ENCODE measurements around the gene ADCY9.
"Not testable (repeated sequence)": the region's sequence is repeated elsewhere in the genome, so short reads cannot be mapped to it uniquely, and the experiment has no call there.

The ADCY9 gene

GRCh38 chr16:3950343-3951193 is 165.7 kb downstream of the ADCY9 start:
- no peak for DNase-seq (ENCODE audit: low read depth in 2 of 2)

- DNase-seq (ENCODE audit: low read depth in 2 of 2) = no peak
Observed at GRCh38 chr16:3949946-3950342, 166.3 kb downstream of the ADCY9 start.

GRCh38 chr16:3949287-3949686 is 167.0 kb downstream of the ADCY9 start:
- no peak for DNase-seq (ENCODE audit: low read depth in 2 of 2)

- DNase-seq (ENCODE audit: low read depth in 2 of 2) = no peak
Observed at GRCh38 chr16:3948378-3948995, 167.8 kb downstream of the ADCY9 start.

DNA sequence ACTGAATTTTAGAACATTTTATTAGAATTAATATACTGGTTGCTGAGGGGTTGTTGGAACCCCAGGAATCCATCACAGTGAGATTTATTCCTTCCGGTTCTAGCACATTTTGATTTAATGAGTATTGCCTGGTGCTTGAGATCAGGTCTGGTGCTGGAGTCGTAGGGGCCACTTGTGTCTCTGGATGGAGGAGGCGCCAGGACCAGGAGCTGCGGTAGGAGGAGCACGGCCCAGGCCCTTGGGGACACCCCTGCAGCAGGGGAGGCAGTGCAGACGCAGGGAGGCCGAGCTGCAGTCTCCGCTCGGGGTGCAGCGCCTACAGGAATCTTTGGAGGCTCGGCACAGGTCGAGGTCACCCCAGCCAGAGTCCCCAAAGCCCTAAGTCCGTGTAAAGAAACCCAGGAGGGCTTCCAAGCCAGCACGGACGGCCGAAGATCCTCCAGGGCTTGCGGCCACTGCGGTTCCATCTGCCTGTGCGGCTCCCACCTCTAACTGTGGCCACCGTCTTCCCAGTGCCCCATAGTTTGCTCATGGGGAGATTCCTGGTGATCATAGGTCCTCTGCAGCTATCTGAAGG is 169.6 kb downstream of the ADCY9 start:
- no peak for DNase-seq (ENCODE audit: low read depth in 2 of 2)

- DNase-seq (ENCODE audit: low read depth in 2 of 2) = no peak
Observed at GRCh38 chr16:3945751-3946603, 170.3 kb downstream of the ADCY9 start.

DNA sequence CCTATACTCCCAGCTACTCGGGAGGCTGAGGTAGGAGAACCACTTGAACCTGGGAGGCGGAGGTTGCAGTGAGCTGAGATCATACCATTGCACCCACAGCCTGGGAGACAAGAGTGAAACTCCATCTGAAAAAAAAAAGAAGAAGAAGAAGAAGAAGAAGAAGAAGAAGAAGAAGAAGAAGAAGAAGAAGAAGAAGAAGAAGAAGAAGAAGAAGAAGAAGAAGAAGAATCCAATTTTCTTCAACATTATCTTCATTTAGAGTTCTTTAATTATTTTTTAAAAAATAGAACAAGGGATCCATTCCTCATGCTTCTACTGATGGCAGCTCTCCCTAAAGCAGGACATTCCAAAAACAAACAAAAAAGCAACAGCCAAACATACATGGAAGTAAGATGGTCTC is 171.8 kb downstream of the ADCY9 start:
- not testable (repeated sequence) for DNase-seq (ENCODE audit: low read depth in 2 of 2)

DNA sequence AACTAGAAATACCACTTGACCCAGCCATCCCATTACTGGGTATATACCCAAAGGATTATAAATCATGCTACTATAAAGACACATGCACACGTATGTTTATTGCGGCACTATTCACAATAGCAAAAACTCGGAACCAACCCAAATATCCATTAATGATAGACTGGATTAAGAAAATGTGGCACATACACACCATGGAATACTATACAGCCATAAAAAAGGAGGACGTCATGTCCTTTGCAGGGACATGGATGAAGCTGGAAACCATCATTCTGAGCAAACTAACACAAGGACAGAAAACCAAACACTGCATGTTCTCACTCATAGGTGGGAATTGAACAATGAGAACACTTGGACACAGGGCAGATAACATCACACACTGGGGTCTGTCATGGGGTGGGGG is 174.1 kb downstream of the ADCY9 start:
- not testable (repeated sequence) for DNase-seq (ENCODE audit: low read depth in 2 of 2)

DNA sequence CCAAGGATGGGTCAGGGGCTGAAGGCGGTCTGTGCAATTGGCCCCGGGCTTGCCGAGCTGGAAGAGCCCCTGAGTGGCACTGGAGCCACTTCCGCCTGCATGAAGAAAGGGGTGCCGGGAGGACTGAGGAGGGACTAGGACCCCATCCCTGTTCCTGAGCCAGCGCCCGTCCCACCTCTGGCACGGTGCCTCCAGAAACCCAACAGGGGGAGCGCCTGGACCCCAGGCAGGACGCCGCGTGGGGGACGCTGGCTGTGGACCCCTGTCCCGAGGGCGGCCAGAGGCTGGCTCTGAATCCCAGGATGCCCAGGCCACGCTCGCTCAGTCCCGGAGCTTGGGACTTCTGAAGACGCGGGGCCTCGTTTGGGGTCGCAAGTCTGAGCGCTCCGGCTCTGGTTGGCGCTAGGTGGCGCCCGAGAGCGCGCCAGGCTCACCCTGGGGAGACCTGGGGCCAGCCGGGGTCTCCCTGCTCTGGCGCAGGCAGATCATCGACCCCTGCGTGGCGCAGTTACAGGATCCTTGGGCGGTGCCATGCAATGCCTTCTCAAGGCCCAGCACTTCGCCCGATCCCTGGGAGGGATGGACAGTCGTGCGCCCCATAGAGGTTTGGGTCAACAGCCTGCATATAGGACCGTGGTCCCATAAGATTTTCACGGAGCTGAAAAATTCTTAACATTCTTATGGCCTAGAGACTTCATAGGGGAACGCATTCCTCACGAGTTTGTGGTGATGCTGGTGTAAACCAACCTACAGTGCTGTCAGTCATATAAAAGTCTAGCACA is 177.2 kb downstream of the ADCY9 start:
- peak; percentile 60 to 68 for DNase-seq (ENCODE audit: low read depth in 2 of 2)

DNA sequence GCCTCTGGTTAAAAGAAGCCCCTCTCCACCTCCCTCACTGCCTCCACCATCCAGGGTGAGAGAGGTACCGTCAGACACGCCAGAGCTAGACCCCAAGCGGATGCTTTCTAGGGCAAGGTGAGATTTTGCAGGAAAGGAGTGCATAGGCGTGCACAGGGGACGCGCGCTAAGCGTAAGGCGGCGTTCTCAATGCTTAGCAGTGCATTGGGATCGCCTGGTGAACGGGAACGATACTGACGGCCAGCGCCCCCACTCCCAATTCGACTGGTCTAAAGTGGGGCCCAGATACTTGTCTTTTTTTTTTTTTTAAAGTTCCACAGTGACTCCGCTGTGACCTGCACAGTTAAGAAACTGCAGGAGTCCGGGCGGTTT is 177.8 kb downstream of the ADCY9 start:
- DNase-seq (ENCODE audit: low read depth in 2 of 2) = no peak

DNA sequence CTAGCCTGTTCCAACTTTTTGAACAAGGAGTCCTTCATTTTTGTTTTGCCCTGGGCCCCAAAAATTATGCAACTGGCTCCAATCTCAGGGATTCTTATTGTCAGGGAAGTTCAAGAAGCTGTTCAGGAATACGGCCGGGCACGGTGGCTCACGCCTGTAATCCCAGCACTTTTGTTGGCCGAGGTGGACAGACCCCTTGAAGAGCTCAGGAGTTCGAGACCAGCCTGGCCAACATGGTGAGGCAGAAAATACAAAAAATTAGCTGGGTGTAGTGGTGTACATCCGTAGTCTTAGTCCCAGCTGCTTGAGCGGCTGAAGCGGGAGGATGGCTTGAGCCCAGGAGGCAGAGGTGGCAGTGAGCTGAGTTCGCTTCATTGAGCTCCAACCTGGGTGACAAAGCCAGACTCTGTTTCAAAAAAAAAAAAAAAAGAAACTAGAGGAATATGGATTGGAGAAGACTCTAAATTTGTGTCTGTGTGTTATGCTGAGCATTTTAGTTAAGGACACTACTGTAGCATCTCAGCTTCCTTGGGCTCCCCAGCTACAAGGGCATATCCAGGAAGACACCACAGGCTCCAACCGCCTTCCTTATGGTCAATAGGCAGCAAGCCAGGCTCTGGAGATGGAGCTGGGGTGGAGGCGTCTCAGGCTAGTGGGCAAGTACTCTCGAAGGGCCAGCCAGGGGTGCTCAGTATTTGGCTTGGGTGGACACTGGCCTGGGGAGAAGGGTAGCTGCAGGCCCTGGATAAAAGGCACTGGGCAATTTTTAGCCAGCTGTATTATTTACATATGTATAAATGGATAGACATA is 179.0 kb downstream of the ADCY9 start:
- DNase-seq (ENCODE audit: low read depth in 2 of 2) = no peak

DNA sequence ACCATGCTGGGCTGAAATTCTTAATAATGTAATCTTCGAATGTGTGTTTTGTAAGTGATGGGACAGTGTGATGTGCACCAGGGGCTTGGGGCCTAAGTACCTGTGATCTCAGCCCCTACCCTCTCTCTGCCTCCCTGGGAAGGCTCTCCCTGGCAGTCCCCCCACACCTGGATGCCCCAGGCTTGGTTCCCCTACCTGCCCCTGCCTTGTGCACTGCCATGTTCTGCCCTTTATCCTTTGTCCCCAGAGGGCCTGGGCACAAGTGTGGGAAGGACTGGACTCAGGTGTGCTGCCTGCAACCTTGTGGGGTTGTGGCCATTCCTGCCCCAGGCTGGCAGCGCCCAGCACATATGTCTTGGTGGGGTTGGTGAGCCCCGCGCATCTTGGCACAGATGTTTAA is 180.3 kb downstream of the ADCY9 start:
- DNase-seq (ENCODE audit: low read depth in 2 of 2) = no peak

- DNase-seq (ENCODE audit: low read depth in 2 of 2) = no peak
Observed at GRCh38 chr16:3934491-3935181, 181.6 kb downstream of the ADCY9 start.

DNA sequence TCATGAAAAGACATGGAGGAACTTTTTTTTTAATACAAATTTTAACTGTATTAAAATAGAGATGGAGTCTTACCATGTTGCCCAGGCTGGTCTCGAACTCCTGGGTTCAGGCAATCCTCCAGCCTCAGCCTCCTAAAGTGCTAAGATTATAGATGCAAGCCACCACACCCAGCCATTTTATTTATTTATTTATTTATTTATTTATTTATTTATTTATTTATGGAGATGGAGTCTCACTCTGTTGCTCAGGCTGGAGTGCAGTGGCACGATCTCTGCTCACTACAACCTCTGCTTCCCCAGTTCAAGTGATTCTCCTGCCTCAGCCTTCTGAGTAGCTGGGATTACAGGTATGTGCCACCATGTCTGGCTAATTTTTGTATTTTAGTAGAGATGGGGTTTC is 189.1 kb downstream of the ADCY9 start:
- DNase-seq (ENCODE audit: low read depth in 2 of 2) = not testable (repeated sequence)

GRCh38 chr16:3924763-3925162 is 191.5 kb downstream of the ADCY9 start:
- no peak for DNase-seq (ENCODE audit: low read depth in 2 of 2)

GRCh38 chr16:3922241-3922640 is 194.0 kb downstream of the ADCY9 start:
- DNase-seq (ENCODE audit: low read depth in 2 of 2) = no peak

DNA sequence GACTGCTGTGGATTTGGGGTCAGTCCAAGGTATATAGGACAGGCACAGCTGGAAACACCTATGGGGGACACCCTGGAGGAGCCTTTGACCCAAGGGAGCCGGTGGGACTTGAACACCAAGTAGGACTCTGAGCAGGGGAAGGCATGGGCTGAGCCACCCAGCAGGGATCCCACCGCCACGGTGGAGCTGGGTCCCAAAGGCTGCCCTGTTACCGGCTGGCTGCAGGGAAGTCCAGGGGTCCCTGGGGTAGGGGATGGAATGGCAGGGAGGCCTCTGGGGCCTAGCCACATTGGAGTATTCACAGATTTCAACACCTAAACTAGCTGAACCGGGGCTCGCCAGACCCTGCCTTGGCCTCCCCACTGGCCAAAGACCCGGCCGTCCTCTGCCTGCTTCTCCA is 196.0 kb downstream of the ADCY9 start:
- no peak for DNase-seq (ENCODE audit: low read depth in 2 of 2)

DNA sequence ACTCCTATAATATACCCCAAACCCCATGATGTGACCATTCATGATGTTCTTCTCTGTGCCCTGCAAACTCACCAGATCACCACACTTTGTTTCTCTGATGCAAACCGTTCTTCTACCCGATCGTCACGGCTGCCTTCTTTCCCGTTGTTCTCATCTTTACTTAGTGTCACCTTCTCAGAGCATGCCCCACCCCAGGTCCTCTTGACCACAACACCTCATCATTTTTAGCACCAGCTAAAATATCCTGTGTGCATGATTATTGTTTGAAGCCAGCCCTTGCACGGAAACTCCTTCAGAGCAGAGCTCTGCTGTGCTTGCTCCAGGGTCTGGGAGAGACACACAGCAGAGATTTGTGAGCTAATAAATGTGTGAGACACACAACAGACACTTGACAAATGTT is 196.8 kb downstream of the ADCY9 start:
- DNase-seq (ENCODE audit: low read depth in 2 of 2) = no peak

GRCh38 chr16:3915426-3916260 is 200.6 kb downstream of the ADCY9 start:
- no peak for DNase-seq (ENCODE audit: low read depth in 2 of 2)

All from stimulated activated CD4-positive, alpha-beta T cell treated with anti-CD3 and anti-CD28 coated beads, Interleukin-1b, Interleukin-23, amount 100 ng/mL, for 4 hours (primary cell).